Hepatocyte (in vitro differentiated cells): ENCODE results near the gene CEP128. TPM values are rescaled to one million over a fixed set of nuclear protein-coding genes. Genes with fewer than 3 reads are reported as not detected.

Experiments used
- DNase-seq: peaks from one replicate; pipeline ENCODE4 v3.0.0-alpha.2; 2016; ENCODE audit warnings: low spot score
- H2AFZ ChIP-seq: fragments of 200-600 bp; sonication (generic); 2 replicates; pipeline ENCODE4 v1.6.0; 2016; ENCODE audit warnings: antibody characterized with exemption, mild to moderate bottlenecking
- H3K27ac ChIP-seq: fragments of 200-600 bp; sonication (generic); 2 replicates; pipeline ENCODE4 v1.5.1; 2016; ENCODE audit warnings: mild to moderate bottlenecking
- H3K27me3 ChIP-seq: fragments of 200-600 bp; sonication (generic); 2 replicates; pipeline ENCODE4 v1.6.1; 2016
- H3K36me3 ChIP-seq: fragments of 200-600 bp; sonication (generic); replicated peaks from 2 replicates; pipeline ENCODE4 v1.5.1; 2016; ENCODE audit warnings: low read depth; ENCODE audit not compliant: insufficient read depth
- H3K4me1 ChIP-seq: fragments of 200-600 bp; sonication (generic); 2 replicates; pipeline ENCODE4 v1.5.1; 2016; ENCODE audit warnings: mild to moderate bottlenecking, moderate library complexity; ENCODE audit not compliant: insufficient read depth
- H3K4me2 ChIP-seq: fragments of 200-600 bp; sonication (generic); 2 replicates; pipeline ENCODE4 v1.6.0; 2016
- H3K4me3 ChIP-seq: fragments of 200-600 bp; sonication (generic); 2 replicates; pipeline ENCODE4 v1.5.1; 2016; ENCODE audit warnings: mild to moderate bottlenecking
- H3K79me2 ChIP-seq: fragments of 200-600 bp; sonication (generic); 2 replicates; pipeline ENCODE4 v1.6.0; 2017; ENCODE audit warnings: mild to moderate bottlenecking
- H3K9me2 ChIP-seq: fragments of 200-600 bp; sonication (generic); replicated peaks from 2 replicates; pipeline ENCODE4 v1.6.0; 2017; ENCODE audit warnings: mild to moderate bottlenecking; ENCODE audit not compliant: insufficient read depth
- H3K9me3 ChIP-seq: fragments of 200-600 bp; sonication (generic); 2 replicates; pipeline ENCODE4 v1.5.1; 2016; ENCODE audit warnings: low read depth, mild to moderate bottlenecking
- H4K20me1 ChIP-seq: fragments of 200-600 bp; sonication (generic); 2 replicates; pipeline ENCODE4 v1.6.0; 2016; ENCODE audit warnings: mild to moderate bottlenecking; ENCODE audit not compliant: insufficient read depth, poor library complexity, severe bottlenecking
- CTCF ChIP-seq: fragments of 200-600 bp; sonication (generic); IDR thresholded peaks from 2 replicates; pipeline ENCODE4 v1.5.1; 2016; ENCODE audit warnings: antibody characterized with exemption, mild to moderate bottlenecking; ENCODE audit not compliant: poor library complexity
- EZH2 ChIP-seq: fragments of 200-600 bp; sonication (generic); IDR thresholded peaks from 2 replicates; pipeline ENCODE4 v1.6.1; 2016; ENCODE audit warnings: antibody characterized with exemption, mild to moderate bottlenecking, borderline replicate concordance
- EZH2phosphoT487 ChIP-seq: fragments of 200-600 bp; sonication (generic); IDR thresholded peaks from one replicate; pipeline ENCODE4 v1.6.1; 2018; ENCODE audit warnings: antibody characterized with exemption, mild to moderate bottlenecking, low read depth, moderate library complexity; ENCODE audit not compliant: unreplicated experiment, severe bottlenecking
- WGBS: methylation state at CpG from one replicate; pipeline ENCODE4 v1.1.6; 2016; ENCODE audit warnings: low lambda C conversion rate; ENCODE audit errors: missing lambda C conversion rate; 5-methylcytosine and 5-hydroxymethylcytosine counted together
- polyA plus RNA-seq: library from polyadenylated mRNA; unstranded; fragments of >200 nt; fragmentation: Nextera tagmentation; extraction: Ambion mirVana; gene quantifications from 2 replicates; pipeline ENCODE4 v1.2.1, GENCODE V29; 2016
- total RNA-seq: library from RNA; depleted of rRNA; stranded (reverse); fragments of >200 nt; gene quantifications from 2 replicates; pipeline ENCODE4 v1.2.3, GENCODE V29; 2014

Gene CEP128
- total and polyA plus RNA-seq, 2 experiments from 2014 or later = 1.4 to 3.6 TPM

GRCh38 chr14:80946187-80946586 is 4.6 kb upstream of the CEP128 start:
- H4K20me1 ChIP-seq = no peaks in the 10 kb centered on the region
- H3K4me2 ChIP-seq = no peak overlapping the region
- H3K9me2 ChIP-seq = no peaks in the 10 kb centered on the region
- H2AFZ ChIP-seq = no peak overlapping the region
- no peak for TF ChIP-seq EZH2
- TF ChIP-seq EZH2phosphoT487 = no peak
- no peak for TF ChIP-seq CTCF
- H3K79me2 ChIP-seq = no peaks in the 10 kb centered on the region
- 95% methylated on average over 1 of the region's 1 CpG for WGBS
- no peak for DNase-seq
- no peaks in the 10 kb centered on the region for H3K36me3 ChIP-seq
- no peak overlapping the region for H3K27ac ChIP-seq
- no peak overlapping the region for H3K4me3 ChIP-seq
- no peaks in the 10 kb centered on the region for H3K9me3 ChIP-seq
- peaks cover 28% of the 10 kb centered on the region for H3K27me3 ChIP-seq
- H3K4me1 ChIP-seq = no peaks in the 10 kb centered on the region

GRCh38 chr14:80944861-80945617 is 3.5 kb upstream of the CEP128 start:
- no peaks in the 10 kb centered on the region for H4K20me1 ChIP-seq
- TF ChIP-seq EZH2 = no peak
- no peak for TF ChIP-seq EZH2phosphoT487
- TF ChIP-seq CTCF = no peak
- no peaks in the 10 kb centered on the region for H3K9me2 ChIP-seq
- WGBS = 87% methylated on average over 5 of the region's 5 CpGs
- H3K4me3 ChIP-seq = no peak overlapping the region
- H3K4me1 ChIP-seq = no peaks in the 10 kb centered on the region
- H3K36me3 ChIP-seq = no peaks in the 10 kb centered on the region
- H3K27me3 ChIP-seq = peaks cover 23% of the 10 kb centered on the region
- DNase-seq = no peak
- no peaks in the 10 kb centered on the region for H3K9me3 ChIP-seq
- no peak overlapping the region for H2AFZ ChIP-seq
- no peak overlapping the region for H3K27ac ChIP-seq
- H3K79me2 ChIP-seq = no peaks in the 10 kb centered on the region
- H3K4me2 ChIP-seq = no peak overlapping the region

- Histone ChIP-seq H3K9me3 (no peaks in the 10 kb centered on the region), H3K27ac (peak overlapping the region; percentile 33), H3K27me3 (no peaks in the 10 kb centered on the region), H4K20me1 (no peaks in the 10 kb centered on the region), H3K9me2 (no peaks in the 10 kb centered on the region), H3K79me2 (no peaks in the 10 kb centered on the region), H3K4me1 (no peaks in the 10 kb centered on the region), H3K36me3 (no peaks in the 10 kb centered on the region), H2AFZ (peak overlapping the region; percentile 77), H3K4me3 (no peak overlapping the region), H3K4me2 (peak overlapping the region; percentile 72)
- DNase-seq = no peak
- TF ChIP-seq CTCF = no peak
- no peak for TF ChIP-seq EZH2phosphoT487
- TF ChIP-seq EZH2 = no peak
- WGBS = 38% methylated on average over 5 of the region's 5 CpGs
Measured at GRCh38 chr14:80942191-80942600, 658 bp upstream of the CEP128 start.
